ENCODE data around the gene DHX58.

Gene DHX58

DNA sequence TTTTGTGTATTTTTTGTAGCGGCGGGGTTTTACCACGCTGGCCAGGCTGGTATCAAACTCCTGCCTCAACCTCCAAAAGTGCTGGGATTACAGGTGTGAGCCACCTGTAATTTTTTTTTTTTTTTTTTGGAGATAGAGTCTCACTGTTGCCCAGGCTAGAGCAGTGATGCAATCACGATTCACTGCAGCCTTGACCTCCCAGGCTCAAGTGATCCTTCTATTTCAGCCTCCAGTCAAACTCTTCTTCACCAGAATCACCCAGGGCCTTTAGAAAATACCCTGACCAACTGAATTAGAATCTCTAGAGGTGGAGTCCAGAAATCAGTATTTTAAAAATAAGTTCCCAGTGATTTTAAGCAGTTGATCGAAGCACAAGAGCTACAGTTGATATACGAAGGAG is 22.6 kb upstream of the DHX58 start:
- peaks cover 39% of the 10 kb centered on the region for H3K4me1 ChIP-seq (ENCODE audit: insufficient read depth, low read length, poor library complexity, severe bottlenecking)
- H2AFZ ChIP-seq (ENCODE audit: low read length), result no peak overlapping the region
- H3K9me2 ChIP-seq (replicated peaks; ENCODE audit: low read depth, low read length), result no peaks in the 10 kb centered on the region
- H3K27me3 ChIP-seq (ENCODE audit: insufficient read depth, low read length, poor library complexity, severe bottlenecking), result no peaks in the 10 kb centered on the region
- peaks cover 16% of the 10 kb centered on the region; the same call in 1 of the 2 replicates for H3K36me3 ChIP-seq (ENCODE audit: insufficient read depth, low read length)
- no peak overlapping the region for H3K4me2 ChIP-seq (ENCODE audit: low read depth, low read length, poor library complexity, severe bottlenecking)
- no peaks in the 10 kb centered on the region for H3F3A ChIP-seq (ENCODE audit: low read depth)
- peaks cover 25% of the 10 kb centered on the region for H4K20me1 ChIP-seq (ENCODE audit: insufficient read depth, low read length, poor library complexity, severe bottlenecking)
- no peak overlapping the region for H3K9ac ChIP-seq (ENCODE audit: low read depth, low read length, poor library complexity, severe bottlenecking)
- H3K79me2 ChIP-seq (ENCODE audit: insufficient read depth, low read length), result peaks cover 89% of the 10 kb centered on the region
- H3K4me3 ChIP-seq (ENCODE audit: low read length, poor library complexity, severe bottlenecking), result no peak overlapping the region
- TF ChIP-seq, protein P1, sequence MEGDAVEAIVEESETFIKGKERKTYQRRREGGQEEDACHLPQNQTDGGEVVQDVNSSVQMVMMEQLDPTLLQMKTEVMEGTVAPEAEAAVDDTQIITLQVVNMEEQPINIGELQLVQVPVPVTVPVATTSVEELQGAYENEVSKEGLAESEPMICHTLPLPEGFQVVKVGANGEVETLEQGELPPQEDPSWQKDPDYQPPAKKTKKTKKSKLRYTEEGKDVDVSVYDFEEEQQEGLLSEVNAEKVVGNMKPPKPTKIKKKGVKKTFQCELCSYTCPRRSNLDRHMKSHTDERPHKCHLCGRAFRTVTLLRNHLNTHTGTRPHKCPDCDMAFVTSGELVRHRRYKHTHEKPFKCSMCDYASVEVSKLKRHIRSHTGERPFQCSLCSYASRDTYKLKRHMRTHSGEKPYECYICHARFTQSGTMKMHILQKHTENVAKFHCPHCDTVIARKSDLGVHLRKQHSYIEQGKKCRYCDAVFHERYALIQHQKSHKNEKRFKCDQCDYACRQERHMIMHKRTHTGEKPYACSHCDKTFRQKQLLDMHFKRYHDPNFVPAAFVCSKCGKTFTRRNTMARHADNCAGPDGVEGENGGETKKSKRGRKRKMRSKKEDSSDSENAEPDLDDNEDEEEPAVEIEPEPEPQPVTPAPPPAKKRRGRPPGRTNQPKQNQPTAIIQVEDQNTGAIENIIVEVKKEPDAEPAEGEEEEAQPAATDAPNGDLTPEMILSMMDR (conservative IDR thresholded peaks at IDR 0.05; ENCODE audit: low read length), result no peak
- no peak for TF ChIP-seq EZH2phosphoT487 (IDR thresholded peaks at IDR 0.05; ENCODE audit: borderline replicate concordance)
- no peaks in the 10 kb centered on the region for H3K9me3 ChIP-seq (ENCODE audit: insufficient read depth, low read depth, low read length)

DNA sequence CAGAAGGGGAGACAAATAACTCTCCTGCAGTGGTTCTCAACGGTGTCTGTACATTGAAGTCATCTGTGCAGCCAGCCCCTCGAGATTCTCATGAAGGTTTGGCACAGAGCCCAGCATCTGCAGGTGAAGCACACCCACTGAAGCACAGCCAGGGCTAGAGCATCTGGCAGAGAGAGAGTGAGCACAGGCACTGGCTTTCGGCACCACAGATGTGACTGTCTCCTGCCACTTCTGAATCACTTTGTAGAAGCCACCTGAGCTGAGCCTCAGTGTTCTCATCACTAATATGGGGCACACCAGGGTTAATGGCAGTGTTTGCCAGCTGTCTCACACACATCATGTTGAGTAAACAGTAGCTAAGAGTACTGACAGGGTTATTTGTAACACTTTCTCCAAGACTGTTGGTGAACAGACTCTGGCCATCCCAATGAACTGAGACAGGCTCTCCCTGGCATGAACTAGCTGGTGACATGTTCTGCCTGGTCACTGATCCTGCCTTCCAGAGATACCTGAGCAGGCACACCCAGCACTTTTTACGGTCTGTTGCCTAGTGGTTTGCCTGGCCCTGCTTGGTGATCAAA is 21.0 kb upstream of the DHX58 start:
- H3K9ac ChIP-seq (ENCODE audit: low read depth, low read length, poor library complexity, severe bottlenecking), result no peak overlapping the region
- H3K36me3 ChIP-seq (ENCODE audit: insufficient read depth, low read length), result peaks cover 32% of the 10 kb centered on the region; the same call in 1 of the 2 replicates
- H3F3A ChIP-seq (ENCODE audit: low read depth), result no peaks in the 10 kb centered on the region
- peaks cover 73% of the 10 kb centered on the region for H3K79me2 ChIP-seq (ENCODE audit: insufficient read depth, low read length)
- H4K20me1 ChIP-seq (ENCODE audit: insufficient read depth, low read length, poor library complexity, severe bottlenecking), result peaks cover 25% of the 10 kb centered on the region
- no peaks in the 10 kb centered on the region for H3K9me3 ChIP-seq (ENCODE audit: insufficient read depth, low read depth, low read length)
- no peaks in the 10 kb centered on the region for H3K27me3 ChIP-seq (ENCODE audit: insufficient read depth, low read length, poor library complexity, severe bottlenecking)
- no peak overlapping the region for H3K4me3 ChIP-seq (ENCODE audit: low read length, poor library complexity, severe bottlenecking)
- H3K4me2 ChIP-seq (ENCODE audit: low read depth, low read length, poor library complexity, severe bottlenecking), result peak overlapping the region; percentile 32
- no peaks in the 10 kb centered on the region for H3K9me2 ChIP-seq (replicated peaks; ENCODE audit: low read depth, low read length)
- H3K4me1 ChIP-seq (ENCODE audit: insufficient read depth, low read length, poor library complexity, severe bottlenecking), result peaks cover 39% of the 10 kb centered on the region
- H2AFZ ChIP-seq (ENCODE audit: low read length), result no peak overlapping the region
- TF ChIP-seq EZH2phosphoT487 (IDR thresholded peaks at IDR 0.05; ENCODE audit: borderline replicate concordance), result no peak

DNA sequence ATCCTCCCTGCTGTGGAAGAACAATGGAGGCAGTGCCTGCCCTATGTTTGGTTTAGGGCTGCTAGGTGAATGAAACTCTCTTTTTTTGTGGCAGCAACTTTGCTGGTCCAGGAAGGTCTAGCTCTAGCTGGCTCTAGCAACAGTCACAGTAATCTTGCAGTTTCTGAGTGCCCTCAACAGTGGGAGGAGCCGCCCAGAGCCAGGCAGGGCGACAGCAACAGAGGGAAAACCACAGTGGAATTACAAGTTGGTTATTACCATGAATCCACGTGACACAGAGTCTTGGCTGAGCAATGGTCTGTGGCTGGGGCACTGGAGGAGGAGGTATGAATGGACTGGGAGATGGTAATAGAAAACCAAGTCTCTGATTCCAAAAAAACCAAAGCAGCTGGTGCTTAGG is 20.4 kb upstream of the DHX58 start:
- H3F3A ChIP-seq (ENCODE audit: low read depth), result no peaks in the 10 kb centered on the region
- H3K4me1 ChIP-seq (ENCODE audit: insufficient read depth, low read length, poor library complexity, severe bottlenecking), result peaks cover 39% of the 10 kb centered on the region
- H3K9me2 ChIP-seq (replicated peaks; ENCODE audit: low read depth, low read length), result no peaks in the 10 kb centered on the region
- peaks cover 25% of the 10 kb centered on the region for H4K20me1 ChIP-seq (ENCODE audit: insufficient read depth, low read length, poor library complexity, severe bottlenecking)
- H2AFZ ChIP-seq (ENCODE audit: low read length), result no peak overlapping the region
- no peaks in the 10 kb centered on the region for H3K9me3 ChIP-seq (ENCODE audit: insufficient read depth, low read depth, low read length)
- peaks cover 67% of the 10 kb centered on the region for H3K79me2 ChIP-seq (ENCODE audit: insufficient read depth, low read length)
- peaks cover 38% of the 10 kb centered on the region; the same call in 1 of the 2 replicates for H3K36me3 ChIP-seq (ENCODE audit: insufficient read depth, low read length)
- no peaks in the 10 kb centered on the region for H3K27me3 ChIP-seq (ENCODE audit: insufficient read depth, low read length, poor library complexity, severe bottlenecking)
- peak overlapping the region; percentile 7 for H3K4me3 ChIP-seq (ENCODE audit: low read length, poor library complexity, severe bottlenecking)
- peak overlapping the region; percentile 52 for H3K9ac ChIP-seq (ENCODE audit: low read depth, low read length, poor library complexity, severe bottlenecking)
- TF ChIP-seq EZH2phosphoT487 (IDR thresholded peaks at IDR 0.05; ENCODE audit: borderline replicate concordance), result no peak
- TF ChIP-seq, protein P1 (conservative IDR thresholded peaks at IDR 0.05; ENCODE audit: low read length), result no peak
- peak overlapping the region; percentile 32 for H3K4me2 ChIP-seq (ENCODE audit: low read depth, low read length, poor library complexity, severe bottlenecking)

DNA sequence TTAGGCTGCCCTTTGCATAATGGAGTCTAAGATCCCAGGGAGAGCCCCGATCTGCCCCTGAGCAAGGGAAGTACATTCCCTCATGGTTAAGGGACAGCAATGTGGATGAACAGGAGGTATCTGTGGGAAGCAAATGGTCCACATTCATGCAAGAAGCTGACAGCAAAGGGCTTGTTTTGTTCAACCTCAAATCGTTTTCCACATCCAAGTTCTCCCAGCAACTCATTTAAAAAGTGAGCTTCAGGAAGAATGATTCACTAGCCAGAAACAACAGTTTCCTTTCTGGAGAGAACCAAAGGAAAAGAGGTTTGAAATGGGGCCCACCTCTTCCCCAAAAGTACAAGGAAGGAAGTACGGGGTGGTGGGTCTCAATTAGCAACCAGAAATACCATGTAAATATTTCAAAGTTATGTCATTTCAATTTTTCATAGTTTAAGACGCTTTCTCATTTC is 19.5 kb upstream of the DHX58 start:
- Histone ChIP-seq H3K79me2 (ENCODE audit: insufficient read depth, low read length) (peaks cover 64% of the 10 kb centered on the region), H2AFZ (ENCODE audit: low read length) (no peak overlapping the region), H3K4me1 (ENCODE audit: insufficient read depth, low read length, poor library complexity, severe bottlenecking) (peaks cover 39% of the 10 kb centered on the region), H3K4me3 (ENCODE audit: low read length, poor library complexity, severe bottlenecking) (peak overlapping the region; percentile 7), H3F3A (ENCODE audit: low read depth) (no peaks in the 10 kb centered on the region), H3K9me3 (ENCODE audit: insufficient read depth, low read depth, low read length) (no peaks in the 10 kb centered on the region), H3K4me2 (ENCODE audit: low read depth, low read length, poor library complexity, severe bottlenecking) (peak overlapping the region; percentile 32), H3K27me3 (ENCODE audit: insufficient read depth, low read length, poor library complexity, severe bottlenecking) (no peaks in the 10 kb centered on the region), H3K36me3 (ENCODE audit: insufficient read depth, low read length) (peaks cover 47% of the 10 kb centered on the region; the same call in 1 of the 2 replicates), H3K9ac (ENCODE audit: low read depth, low read length, poor library complexity, severe bottlenecking) (peak overlapping the region; percentile 52), H4K20me1 (ENCODE audit: insufficient read depth, low read length, poor library complexity, severe bottlenecking) (peaks cover 25% of the 10 kb centered on the region), H3K9me2 (replicated peaks; ENCODE audit: low read depth, low read length) (no peaks in the 10 kb centered on the region)
- no peak for TF ChIP-seq EZH2phosphoT487 (IDR thresholded peaks at IDR 0.05; ENCODE audit: borderline replicate concordance)
- TF ChIP-seq, protein P1 (conservative IDR thresholded peaks at IDR 0.05; ENCODE audit: low read length), result no peak
